Colon (tissue), 2 donors: ENCODE results near the gene TMEM214.

Source experiments
- FAIRE-seq: peaks from 2 replicates; lab custom pipeline; 2012; peaks lifted over from hg19 to GRCh38; lab: Jason Lieb, UNC
- donor health status: control.
- donor health status: control.

The TMEM214 gene

GRCh38 chr2:27085062-27085672 is 52.4 kb downstream of the TMEM214 start:
- no peak for FAIRE-seq

GRCh38 chr2:27085673-27086089 is 52.9 kb downstream of the TMEM214 start:
- no peak for FAIRE-seq

GRCh38 chr2:27086090-27086723 is 53.4 kb downstream of the TMEM214 start:
- no peak for FAIRE-seq

GRCh38 chr2:27086724-27087593 is 54.2 kb downstream of the TMEM214 start, which contains the start of gene KHK:
Gene KHK, plus strand, starts transcription at chr2:27086772. Its CDS starts 488 bp downstream, at chr2:27087260.
- FAIRE-seq, result no peak

- FAIRE-seq, result no peak
These were observed 55.2 kb downstream of the TMEM214 start for GRCh38 chr2:27087823-27088410.

- FAIRE-seq, result no peak
These were observed 55.9 kb downstream of the TMEM214 start for GRCh38 chr2:27088634-27089033.

- FAIRE-seq, result no peak
These were observed 56.6 kb downstream of the TMEM214 start for GRCh38 chr2:27089111-27089954.
